GM12878 (cell line): ENCODE measurements around the gene ARHGAP15. TPM values are rescaled to one million over a fixed set of nuclear protein-coding genes. Genes with fewer than 3 reads are reported as not detected.
A peak's percentile ranks its signal among the peaks of the same experiment; 100 is the strongest.

Experiments
- CREB1 ChIP-seq: IDR thresholded peaks from 2 replicates; pipeline ENCODE4 v1.6.1; 2012; ENCODE audit warnings: low read depth, mild to moderate bottlenecking, inconsistent platforms
- EZH2 ChIP-seq: IDR thresholded peaks from 2 replicates; pipeline ENCODE4 v1.6.1; 2012; ENCODE audit warnings: low read depth, mild to moderate bottlenecking, control low read depth, inconsistent platforms, low read length, borderline replicate concordance; ENCODE audit not compliant: control insufficient read depth
- FOXM1 ChIP-seq: IDR thresholded peaks from 2 replicates; pipeline ENCODE4 v1.6.1; 2012; ENCODE audit warnings: low read depth, mild to moderate bottlenecking, inconsistent platforms, low read length, moderate library complexity
- IKZF2 ChIP-seq, 2 experiments: fragments of 450-650 bp; IDR thresholded peaks; 2 replicates each; pipeline ENCODE4 v1.6.1; 2017; ENCODE audit warnings: mild to moderate bottlenecking in 2 of 2, moderate library complexity in 2 of 2
- IRF4 ChIP-seq: IDR thresholded peaks from 2 replicates; pipeline ENCODE4 v1.6.1; 2011; ENCODE audit warnings: low read depth, low read length
- MEF2B ChIP-seq: fragments of 450-650 bp; IDR thresholded peaks from 2 replicates; pipeline ENCODE4 v1.6.1; 2018; ENCODE audit warnings: mild to moderate bottlenecking, moderate library complexity; ENCODE audit not compliant: partially characterized antibody, poor library complexity, severe bottlenecking
- NRF1 ChIP-seq: conservative IDR thresholded peaks from 2 replicates; pipeline ENCODE4 v1.6.1; 2011; ENCODE audit warnings: mild to moderate bottlenecking, low read depth, low read length, improper control_type of control experiment
- REST ChIP-seq: IDR thresholded peaks from 2 replicates; pipeline ENCODE4 v1.6.1; 2012; ENCODE audit warnings: mild to moderate bottlenecking, low read depth, low read length
- RFX5 ChIP-seq: IDR thresholded peaks from 2 replicates; pipeline ENCODE4 v1.6.1; 2011; ENCODE audit warnings: low read depth, low read length, improper control_type of control experiment
- RUNX3 ChIP-seq: IDR thresholded peaks from 2 replicates; pipeline ENCODE4 v1.6.1; 2012; ENCODE audit warnings: low read length, inconsistent platforms
- ZNF217 ChIP-seq: fragments of 450-650 bp; IDR thresholded peaks from 2 replicates; pipeline ENCODE4 v1.6.1; 2017; ENCODE audit warnings: antibody characterized with exemption, mild to moderate bottlenecking
- polyA plus RNA-seq, 11 experiments: library from polyadenylated mRNA; depleted of rRNA in 4 of 11; unstranded in 6 of 11; stranded (reverse) in 5 of 11; fragments of >200 nt; fragmentation: Nextera tagmentation in 4 of 11; fragmentation: Illumina TruSeq in 1 of 11; extraction: Ambion mirVana in 4 of 11; extraction: Trizol in 1 of 11; gene quantifications; 1 replicate in 1 of 11; 2 replicates in 10 of 11; pipeline versions ENCODE4 v1.2.1 to v1.2.3, GENCODE V29; 2011 to 2016; ENCODE audit warnings: inconsistent platforms in 2 of 11, missing spikeins in 2 of 11, low read depth in 1 of 11
- total RNA-seq, 4 experiments: library from RNA; depleted of rRNA in 3 of 4; stranded (reverse); fragments of >200 nt in 3 of 4; fragmentation: Illumina TruSeq in 1 of 4; extraction: Trizol in 1 of 4; gene quantifications; 2 replicates each; pipeline versions ENCODE4 v1.2.1 to v1.2.3, GENCODE V29; 2013 to 2021
- TF ChIP-seq, protein P1 (sequence below): fragments of 450-650 bp; IDR thresholded peaks from 2 replicates; pipeline ENCODE4 v1.6.1; 2017; ENCODE audit warnings: antibody characterized with exemption, mild to moderate bottlenecking, moderate library complexity

Gene ARHGAP15
- total and polyA plus RNA-seq, 10 of the 15 experiments (the other 5 are each of a cell fraction or from before 2014, with no cell fraction given), result 38.0 to 92.6 (median 66.7) TPM

DNA sequence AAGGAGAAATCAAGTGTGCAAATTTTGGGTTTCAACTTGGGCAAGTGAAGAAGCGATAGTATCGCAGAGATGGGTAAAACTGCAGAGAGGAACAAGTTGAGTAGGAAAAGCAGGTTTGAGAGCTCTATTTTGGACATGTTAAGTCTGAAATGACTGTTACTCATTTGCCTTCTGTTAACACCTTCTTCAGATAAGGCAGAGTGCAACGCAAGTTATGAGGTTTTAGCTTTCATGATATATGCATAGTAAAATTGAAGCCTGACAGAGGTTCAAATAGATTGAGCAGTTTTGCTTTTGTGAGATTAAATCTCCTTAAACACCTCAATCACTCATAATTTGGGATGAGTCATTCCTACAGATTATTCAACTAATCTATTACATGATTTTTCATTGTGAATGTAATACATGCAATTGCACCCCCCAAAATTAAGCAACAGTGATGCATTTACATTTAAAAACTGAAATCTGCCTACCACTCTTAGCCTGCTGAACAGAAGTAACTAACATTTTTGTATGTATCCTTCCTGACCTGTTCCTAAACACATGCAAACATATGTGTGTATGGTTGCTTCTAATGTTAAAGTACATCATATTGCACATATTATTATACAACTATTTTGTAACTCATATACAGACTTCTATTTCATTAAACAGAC, 575.4 kb downstream of the ARHGAP15 start (continued):
- TF ChIP-seq REST, result no peak
- TF ChIP-seq RFX5, result no peak
- 0 out of 2 replicates have a peak, but pooled peaks have one; percentile 17 for TF ChIP-seq CREB1
- TF ChIP-seq ZNF217, result peak; percentile 55; the same call in 1 of the 2 replicates
- no peak for TF ChIP-seq EZH2
- TF ChIP-seq RUNX3, result peak; percentile 48
- TF ChIP-seq IRF4, result 0 out of 2 replicates have a peak, but pooled peaks have one; percentile 33
- no peak for TF ChIP-seq NRF1
- TF ChIP-seq MEF2B, result peak; percentile 48
- TF ChIP-seq, protein P1, sequence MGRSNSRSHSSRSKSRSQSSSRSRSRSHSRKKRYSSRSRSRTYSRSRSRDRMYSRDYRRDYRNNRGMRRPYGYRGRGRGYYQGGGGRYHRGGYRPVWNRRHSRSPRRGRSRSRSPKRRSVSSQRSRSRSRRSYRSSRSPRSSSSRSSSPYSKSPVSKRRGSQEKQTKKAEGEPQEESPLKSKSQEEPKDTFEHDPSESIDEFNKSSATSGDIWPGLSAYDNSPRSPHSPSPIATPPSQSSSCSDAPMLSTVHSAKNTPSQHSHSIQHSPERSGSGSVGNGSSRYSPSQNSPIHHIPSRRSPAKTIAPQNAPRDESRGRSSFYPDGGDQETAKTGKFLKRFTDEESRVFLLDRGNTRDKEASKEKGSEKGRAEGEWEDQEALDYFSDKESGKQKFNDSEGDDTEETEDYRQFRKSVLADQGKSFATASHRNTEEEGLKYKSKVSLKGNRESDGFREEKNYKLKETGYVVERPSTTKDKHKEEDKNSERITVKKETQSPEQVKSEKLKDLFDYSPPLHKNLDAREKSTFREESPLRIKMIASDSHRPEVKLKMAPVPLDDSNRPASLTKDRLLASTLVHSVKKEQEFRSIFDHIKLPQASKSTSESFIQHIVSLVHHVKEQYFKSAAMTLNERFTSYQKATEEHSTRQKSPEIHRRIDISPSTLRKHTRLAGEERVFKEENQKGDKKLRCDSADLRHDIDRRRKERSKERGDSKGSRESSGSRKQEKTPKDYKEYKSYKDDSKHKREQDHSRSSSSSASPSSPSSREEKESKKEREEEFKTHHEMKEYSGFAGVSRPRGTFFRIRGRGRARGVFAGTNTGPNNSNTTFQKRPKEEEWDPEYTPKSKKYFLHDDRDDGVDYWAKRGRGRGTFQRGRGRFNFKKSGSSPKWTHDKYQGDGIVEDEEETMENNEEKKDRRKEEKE, result no peak
- peak; percentile 21 to 47; a peak in 2 of 4 replicates for TF ChIP-seq IKZF2 (IDR thresholded peaks at IDR 0.05)
- 0 out of 2 replicates have a peak, but pooled peaks have one; percentile 7 for TF ChIP-seq FOXM1
